ENCODE measurements around the gene INTS1.

The INTS1 gene

DNA sequence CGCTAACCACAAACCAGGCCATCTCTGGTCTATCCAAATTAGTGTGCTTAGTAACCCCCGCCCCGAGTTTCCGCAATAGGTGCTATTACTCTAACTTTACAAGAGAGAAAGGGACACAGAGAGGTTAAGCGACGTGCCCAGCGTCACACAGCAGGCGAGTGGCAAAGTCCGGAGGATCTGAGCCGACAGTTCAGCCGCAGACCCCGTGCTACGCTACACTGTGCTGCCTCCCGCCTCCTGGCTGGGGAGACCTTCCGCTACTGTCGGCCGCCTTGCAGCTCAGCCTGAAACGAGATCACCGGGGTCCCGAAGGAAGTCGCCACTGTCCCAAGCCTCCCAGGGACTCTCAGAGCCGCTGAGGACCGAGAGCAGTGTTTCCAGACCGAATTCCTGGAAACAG, 799 bp downstream of the INTS1 start:
- no peak for DNase-seq (ENCODE audit: low spot score)

DNA sequence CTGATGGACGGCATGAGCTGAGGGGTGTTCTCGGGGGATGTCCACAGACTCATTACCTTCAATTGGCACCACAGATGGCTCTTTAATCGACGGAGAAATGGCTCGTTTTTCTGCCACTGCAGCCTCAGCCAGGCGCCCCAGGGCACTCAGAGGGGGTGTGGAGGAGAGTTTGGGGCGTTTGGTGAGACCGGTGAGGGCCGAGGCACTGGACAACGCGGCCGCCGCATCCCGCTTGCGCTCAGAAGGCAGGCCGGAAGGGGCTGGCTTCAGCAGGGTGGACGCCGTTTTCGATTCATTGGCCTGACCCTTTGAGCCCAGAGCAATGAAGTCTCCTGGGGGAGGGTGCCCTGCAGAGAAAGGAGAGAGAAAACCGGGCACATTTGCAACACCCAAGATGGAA, 1.3 kb downstream of the INTS1 start:
- no peak for DNase-seq (ENCODE audit: low spot score)

DNA sequence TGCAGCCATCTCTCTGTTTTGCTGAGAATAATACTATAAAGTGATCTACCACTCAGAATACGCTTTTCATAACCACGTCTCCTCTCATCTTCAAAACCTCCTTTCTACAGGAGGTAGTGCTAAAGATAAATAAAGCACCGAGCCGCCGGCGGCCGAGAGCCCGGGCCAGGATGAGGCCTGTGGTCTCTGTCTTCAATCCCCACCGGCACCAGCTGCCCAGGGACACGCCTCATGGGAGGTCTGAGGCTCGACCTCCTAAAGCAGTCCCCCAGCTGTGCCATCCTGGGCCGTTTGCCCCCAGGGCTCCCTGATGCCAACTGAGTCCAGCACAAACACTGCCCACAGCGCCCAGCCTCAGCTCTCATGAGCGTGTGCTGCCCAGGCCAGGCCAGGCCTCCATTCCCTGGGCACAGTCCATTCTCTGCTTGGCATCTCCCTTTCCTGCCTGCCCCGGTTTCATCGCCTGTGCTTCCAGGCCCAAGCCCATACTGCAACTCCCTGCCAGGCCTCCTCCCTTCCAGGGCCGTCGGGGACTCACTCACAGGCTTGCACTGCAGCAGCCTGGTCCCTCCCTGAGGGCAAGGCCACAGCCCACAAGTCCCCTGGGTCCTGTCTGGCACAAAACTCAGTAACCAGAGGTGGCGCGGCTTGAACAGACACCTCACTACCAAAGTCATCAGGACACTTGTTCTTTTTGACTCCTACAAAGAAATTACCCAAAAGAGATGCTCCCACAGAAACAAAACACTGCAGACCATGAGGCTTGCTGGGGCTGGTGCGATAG, 2.5 kb downstream of the INTS1 start:
- DNase-seq (ENCODE audit: low spot score): no peak

DNA sequence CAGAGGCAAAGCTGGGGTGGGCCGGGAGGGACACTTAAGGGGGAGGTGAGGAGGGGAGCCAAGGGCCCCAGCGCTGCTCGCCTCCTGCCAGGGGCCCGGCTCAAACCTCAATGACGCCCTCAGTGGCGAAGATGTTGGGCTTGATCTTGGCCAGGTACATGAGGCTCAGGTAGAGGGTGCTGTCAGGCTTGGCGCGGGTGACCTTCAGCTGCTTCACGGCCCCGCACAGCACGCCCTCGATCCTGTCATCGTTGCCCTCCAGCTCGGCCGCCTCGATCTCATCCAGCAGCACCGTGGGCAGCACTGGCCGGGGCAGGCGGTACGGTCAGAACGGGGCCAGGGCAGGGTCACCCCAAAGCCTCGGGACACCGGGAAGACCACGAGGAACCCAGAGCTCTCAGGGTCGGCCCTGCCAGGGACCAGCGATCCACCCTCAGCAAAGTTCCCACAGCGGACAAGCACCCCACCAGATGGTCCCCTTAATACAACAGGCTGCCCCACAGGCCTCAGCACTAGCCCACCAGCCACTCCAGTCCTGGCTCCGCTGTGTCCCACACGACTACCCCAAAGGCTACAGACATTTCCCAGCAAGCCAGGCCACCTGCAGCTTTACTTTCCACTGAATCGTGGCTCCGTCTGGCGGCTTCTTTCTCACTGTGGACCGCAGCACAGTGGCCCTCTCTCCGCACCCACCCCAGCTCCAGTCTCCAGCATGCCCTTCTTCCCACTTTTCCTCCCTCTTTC, 4.0 kb downstream of the INTS1 start:
- no peak for DNase-seq (ENCODE audit: low spot score)

DNA sequence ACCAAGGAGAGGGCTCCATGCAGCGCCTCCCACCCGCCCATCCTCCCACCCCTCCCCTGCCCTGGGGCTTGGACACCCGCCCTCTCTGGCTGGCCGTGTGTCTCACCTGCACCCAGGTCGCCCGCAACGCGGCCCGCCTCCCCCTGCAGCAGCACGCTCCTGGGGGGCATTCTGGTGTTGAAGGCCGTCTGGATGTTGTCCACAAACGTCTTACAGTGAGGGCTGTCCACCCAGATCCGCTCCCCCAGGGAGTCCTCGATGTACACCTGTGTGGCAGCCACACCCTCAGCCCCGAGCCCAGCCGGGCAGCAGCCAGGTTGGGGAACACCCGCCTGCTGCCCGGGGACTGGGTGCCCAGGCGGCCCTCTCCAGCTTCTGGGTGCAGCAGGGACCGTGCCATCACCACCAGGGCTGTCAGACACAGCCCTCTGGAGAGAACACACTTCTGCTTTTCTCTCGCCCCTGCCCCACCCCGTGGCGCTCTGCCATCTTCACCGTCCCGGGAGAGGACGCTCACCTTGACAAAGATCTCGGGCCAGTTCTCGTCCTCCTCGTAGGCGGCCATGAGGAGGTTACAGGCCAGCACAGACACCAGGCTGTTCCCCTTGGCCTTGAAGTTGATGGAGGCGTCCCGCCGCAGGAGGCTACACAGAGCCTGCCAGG, 4.7 kb downstream of the INTS1 start:
- no peak for DNase-seq (ENCODE audit: low spot score)

DNA sequence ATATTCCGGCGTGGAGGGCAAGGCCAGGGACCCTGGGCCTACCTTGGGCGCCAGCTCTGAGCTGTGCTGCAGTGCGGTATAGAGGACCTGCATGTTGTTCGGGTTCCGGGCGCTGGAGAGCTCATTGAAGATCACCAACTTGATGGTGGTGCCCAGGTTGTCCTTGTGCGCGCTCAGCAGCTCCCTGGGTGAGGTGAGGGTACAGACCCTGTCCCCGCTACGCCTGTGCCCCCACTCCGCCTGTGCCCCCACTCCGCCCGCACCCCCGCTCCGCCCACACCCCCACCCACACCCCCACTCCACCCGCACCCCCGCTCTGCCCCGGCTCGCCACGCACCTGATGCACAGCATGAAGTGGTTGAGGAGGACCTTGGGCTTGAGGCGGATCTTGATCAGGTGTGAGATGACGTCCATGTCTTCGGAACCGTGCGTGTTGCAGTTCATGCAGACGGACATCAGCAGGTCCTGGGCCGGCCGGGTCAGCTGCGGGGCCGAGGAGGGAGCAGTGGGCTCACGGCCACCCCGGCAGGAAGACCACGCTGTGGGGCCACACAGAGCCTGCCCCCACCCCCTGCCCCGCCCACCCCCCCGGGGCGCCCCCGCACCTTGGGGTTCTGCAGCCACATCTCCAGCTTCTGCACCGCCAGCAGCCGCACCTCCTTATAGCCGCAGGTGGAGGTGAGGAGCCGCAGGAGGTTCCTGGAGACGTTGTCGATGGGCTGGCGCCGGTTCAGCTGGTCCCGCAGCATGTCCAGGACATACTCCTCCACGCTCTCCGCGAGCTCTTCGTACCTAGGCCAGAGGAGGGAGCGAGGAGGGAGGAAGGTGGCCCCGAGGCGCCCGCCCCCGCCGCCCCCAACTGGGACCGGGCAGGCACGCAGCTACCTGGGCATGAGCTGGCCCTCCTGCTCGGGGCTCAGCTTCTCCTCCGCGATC, 5.6 kb downstream of the INTS1 start:
- no peak for DNase-seq (ENCODE audit: low spot score)

DNA sequence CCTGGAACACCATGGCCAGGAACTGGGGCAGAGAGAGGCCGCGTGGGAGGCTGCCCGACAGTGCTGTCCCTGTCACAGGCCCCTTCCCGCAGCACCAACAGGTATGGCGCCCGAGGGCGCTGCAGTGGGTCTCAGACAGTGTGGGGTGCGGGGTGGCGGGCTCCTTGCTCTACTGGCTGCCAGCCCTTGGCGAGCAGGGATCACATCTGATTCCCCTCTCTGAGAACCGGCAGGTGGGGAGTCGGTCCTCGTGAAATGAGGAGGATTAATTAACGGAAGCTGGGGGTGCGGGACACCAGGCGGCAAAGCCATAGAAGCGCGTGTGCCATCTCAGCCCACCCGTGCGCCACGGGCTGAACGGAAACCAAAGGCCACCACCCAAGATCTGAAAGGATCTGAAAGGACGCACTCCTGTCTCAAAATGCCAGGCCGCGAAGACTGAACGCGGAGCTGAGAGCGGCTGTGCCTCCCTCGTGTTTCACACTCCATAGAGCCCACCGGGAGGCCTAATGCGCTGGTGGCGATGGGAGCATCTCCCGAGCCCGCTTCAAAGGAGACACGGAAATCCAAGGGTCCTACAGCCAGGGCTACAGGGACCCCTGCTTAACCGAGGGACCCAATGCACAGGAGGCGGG, 6.8 kb downstream of the INTS1 start:
- no peak for DNase-seq (ENCODE audit: low spot score)

DNA sequence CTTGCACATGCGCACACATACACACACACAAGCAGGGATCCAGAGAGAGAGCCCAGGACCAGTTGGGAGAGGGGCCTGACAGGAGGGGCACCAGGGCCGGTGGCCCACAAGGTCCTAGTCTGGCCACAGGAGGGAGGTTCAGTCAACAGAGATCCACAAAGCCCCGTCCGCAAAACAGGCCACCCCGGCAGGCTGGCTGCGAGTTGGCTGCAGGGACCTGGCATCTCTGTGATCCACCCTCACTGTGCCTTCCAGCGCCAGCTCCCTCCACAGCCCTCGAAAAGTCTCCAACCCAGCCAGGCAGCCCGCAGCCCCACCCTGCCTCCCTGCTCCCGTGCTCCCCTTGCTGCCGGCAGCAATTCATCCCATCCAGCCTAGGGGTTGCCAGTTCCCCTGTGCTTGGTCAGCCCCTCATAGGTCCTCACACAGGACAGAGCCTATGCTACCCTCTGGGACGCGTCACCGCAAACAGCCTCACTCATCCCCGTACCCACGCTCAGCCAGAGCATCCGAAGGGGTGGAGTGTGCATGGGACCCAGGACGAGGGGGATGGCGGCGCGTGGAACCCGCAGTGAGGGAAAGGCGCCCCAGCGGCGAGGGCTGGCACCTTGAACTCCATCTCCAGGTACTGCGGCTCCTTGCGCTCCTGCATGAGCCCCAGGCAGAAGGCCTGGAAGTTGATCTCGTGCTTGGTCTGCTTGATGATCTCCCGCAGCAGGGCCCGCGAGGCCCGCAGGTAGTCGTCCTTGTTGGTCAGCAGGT, 7.5 kb downstream of the INTS1 start:
- no peak for DNase-seq (ENCODE audit: low spot score)

DNA sequence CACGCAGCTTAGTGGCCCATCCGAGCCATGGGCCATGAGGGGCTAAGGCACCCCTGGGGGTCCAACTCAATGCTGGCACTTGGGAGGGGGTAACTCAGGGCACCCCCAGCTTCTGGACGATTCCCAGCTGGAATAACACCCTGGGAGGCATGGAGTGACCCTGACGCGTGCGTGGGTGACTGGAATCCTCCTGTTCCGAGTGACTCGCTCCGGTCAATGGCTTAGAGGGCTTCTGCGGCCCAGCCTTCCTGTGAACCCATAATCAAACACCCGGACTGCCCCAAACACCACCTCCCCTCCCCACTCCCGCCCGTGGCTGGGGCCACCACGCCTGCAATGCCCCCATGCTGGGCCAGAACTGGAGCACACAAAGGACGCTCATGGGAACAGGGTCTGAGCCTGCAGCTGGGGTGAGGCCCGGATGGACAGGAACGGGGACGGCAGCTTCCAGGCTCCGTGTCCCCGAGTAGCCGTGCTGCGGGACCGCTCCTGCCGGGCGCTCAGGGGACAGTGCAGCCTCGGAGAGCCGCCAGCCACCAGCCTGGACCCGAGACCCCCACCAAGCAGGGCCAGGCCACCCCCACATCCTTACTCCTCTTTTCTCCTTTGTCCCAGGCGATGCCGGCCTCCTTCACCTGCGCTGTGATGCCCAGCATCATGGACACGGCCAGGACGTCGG, 8.5 kb downstream of the INTS1 start:
- DNase-seq (ENCODE audit: low spot score): no peak

DNA sequence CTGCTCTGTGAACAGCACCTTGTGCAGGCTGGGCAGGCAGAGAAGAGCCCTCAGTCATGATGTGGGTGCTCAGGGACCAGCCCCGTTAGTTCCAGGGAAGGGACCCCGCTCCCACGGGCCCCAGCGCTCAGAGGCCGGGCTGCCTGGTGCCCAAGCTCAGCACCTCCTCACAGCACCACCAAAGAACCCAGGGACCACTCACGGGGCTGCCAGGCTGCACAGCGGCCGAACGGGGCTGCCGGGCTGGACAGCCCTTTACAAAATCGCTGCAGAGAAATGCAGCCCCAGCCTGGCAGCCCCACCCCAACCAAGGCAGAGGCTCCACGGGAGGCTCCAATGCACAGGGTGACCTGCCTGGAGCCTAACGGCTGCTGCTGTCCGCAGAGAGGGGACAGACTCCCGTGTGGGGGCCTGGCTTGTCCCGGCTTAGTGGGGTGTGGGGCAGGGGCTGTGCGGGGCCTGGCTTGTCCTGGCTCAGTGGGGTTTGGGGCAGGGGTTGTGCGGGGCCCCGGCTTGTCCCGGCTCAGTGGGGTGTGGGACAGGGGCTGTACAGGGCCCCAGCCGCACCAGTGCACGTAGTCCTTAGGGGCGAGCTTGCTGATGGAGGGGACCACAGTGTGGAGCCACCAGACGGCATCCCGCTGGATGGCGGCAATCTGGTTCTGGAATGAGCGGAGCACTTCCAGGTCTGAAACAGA, 9.2 kb downstream of the INTS1 start:
- DNase-seq (ENCODE audit: low spot score): no peak

DNA sequence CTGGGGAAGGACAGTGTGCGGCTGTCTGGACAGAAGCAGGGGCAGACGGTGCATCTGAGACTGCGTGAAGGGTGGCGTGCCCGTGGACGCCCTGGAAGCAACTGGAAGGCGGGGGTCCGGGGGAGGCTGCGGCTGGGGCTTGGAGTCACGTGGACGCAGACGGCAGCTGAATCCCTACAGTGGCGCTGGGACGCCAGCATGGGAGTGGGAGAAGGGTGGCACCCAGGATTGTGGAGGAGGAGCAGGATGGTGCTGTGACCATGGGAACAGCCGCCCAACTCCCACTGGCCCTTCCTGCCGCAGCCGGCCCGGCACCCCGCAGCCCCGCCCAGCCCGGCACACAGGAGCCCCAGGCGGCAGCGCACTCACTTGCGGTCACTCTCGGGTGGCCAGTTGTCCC, 9.7 kb downstream of the INTS1 start:
- DNase-seq (ENCODE audit: low spot score): no peak

DNA sequence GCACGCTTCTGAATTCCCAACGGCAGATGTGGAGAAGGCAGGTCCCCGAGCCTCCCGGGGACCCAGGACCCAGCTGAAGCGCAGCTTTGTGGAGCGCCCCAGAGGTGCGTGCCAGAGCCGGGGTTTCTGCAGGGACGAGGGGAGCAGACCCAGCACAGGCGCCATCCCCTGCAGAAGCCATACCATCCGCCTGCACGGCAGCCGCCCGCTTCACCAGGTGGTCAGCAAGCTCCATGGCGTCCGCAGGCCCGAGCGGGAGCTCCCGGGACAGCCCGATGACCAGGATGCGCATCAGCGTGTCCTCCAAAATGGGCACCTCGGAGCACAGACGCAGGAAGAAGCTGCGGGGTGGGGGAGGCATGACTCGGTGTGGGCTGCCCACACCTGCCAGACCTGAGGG, 10.6 kb downstream of the INTS1 start:
- DNase-seq (ENCODE audit: low spot score): no peak

DNA sequence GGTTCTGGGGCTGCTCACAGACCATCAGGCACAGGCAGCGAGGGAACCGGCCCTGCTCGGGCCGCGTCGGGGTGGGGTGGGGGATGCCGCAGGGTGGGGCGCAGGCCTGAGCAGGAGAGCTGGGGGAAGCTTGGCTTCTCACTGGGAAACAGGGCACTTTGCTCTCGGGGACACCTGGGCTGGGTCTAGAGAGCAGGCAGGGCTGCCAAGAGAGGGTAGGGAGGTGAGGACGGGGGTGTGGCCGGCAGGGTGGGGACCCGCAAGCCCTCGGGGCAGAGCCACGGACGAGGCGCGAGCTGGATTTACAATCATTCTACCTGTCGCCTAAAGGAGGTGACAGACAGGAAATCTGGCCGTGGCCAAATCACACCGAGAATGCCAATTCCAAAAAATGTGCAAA, 11.1 kb downstream of the INTS1 start:
- no peak for DNase-seq (ENCODE audit: low spot score)

DNA sequence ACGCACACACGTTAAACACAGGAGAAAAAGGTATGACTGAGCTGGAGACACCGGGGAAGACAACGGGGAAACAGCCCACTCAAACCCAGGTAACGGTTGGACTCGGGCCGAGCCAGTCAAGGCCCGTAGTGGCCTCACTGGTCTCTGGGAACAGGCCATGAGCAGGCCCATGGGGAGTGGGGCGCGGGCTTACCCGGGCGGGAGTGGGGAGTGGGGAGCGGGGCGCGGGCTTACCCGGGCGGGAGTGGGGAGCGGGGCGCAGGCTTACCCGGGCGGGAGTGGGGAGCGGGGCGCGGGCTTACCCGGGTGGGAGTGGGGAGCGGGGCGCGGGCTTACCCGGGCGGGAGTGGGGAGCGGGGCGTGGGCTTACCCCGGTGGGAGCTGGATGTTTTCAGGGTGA, 11.5 kb downstream of the INTS1 start:
- no peak for DNase-seq (ENCODE audit: low spot score)

DNA sequence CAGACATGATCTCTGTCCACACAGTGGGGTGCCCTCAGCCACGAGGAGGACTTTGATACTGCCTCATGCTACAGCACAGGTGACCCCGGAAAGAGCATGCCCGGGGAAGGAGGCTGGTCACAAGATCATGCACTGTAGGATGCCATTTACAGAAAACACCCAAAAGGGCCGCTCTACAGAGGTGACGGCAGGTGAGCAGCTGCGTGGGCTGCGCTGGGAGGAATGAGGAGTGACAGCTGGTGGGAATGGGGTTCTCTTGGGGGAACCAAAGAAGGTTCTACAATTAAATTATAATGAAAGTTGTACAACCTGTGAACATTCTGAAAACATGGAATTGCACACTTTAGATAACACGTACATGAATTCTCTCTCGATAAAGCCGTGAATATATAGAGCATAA, 12.0 kb downstream of the INTS1 start:
- DNase-seq (ENCODE audit: low spot score): no peak

DNA sequence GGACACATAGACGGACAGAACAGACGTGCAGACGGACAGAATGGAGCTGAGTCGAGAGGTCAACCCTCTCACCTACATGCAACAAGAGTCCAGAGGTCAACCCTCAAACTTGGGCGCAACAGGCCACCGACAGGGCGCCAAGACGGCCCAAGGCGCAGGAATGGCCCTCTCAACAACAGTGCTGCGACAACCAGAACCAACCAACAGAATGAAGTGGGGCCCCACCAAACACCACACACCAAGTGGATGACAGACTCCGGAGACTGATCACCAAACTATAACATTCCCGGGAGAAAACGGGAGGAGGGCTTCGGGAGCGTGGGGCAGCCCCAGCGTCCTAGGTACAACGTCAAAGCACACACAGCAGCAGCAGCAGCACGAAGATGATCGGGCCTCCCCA, 13.4 kb downstream of the INTS1 start:
- no peak for DNase-seq (ENCODE audit: low spot score)

DNA sequence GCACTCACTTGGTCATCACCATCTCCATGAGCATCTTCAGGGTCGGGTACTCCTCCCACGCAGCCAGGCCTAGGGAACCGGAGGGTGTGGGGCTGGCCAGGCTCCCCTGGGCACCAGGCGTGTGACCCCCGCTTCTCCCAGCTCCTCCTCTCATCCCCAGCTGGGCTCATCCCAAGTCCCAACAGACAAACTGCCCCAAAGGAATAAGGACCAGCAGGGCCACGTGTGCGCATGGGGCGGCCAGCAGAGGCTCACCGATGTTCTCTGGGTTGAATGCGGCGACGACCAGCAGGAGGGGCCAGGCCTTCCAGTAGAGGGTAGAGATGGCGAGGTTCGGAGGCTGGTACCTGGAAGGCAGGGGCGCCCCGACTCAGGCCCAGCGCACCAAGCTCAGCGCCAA, 14.9 kb downstream of the INTS1 start:
- DNase-seq (ENCODE audit: low spot score): no peak

DNA sequence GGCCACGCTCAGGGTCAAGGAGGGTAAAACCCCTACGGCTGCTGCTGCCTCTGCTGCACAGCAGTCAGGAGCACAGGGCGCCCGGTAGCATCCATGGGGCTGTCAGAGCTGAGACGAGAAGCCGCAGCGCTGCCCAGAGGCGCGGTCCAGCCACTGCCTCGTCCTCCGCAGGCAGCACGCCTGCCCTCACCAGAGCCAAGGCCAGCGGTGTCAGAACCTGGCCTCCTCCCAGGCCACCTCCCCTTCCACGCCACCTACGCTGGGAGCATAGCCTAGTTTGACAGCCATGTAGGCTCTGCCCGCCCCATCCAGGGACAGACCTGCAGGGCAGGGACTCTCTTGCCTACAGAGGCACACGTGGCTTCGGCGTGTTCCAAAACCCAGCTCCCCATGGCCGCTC, 16.2 kb downstream of the INTS1 start:
- DNase-seq (ENCODE audit: low spot score): no peak

DNA sequence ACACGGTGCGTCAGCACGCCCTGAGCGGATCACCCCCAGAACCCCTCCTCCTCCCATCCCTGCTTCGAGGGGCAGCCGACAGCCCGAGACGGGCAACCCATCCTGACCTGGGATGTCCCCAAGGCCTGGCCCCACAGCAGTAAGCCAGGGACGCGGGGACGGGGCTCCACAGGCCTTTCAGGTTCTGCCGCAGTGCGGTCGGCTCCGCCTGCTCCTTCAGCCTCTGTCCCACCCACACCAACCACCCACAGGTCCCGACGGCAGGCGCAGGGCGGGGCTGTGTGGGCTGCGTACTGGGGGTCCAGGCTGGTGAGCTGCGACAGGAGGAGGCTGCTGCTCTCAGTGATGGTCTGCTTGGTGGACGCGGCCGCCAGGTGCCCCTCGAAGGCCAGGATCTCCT, 16.7 kb downstream of the INTS1 start:
- DNase-seq (ENCODE audit: low spot score): no peak

DNA sequence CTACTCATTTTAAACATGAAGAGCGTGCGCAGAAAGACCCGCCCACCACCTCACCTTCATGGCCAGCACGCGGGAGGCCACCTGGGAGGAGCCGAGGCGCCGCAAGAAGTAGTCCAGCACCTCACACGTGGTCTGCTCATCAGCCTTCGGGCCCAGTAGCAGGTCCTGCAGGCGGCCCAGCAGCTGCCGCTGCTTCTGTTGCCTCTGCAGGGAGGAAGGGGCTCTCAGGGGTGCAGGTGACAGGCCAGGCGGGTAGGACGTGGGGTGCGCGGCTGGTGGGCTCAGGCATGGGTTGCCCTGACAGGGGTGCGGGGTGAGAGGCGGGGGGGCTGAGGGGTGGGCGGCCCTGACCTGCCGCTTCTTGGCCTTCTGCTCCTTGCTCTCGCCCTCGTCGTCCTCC, 17.6 kb downstream of the INTS1 start:
- no peak for DNase-seq (ENCODE audit: low spot score)
